Measurements from ENCODE around the gene CTCF.

CTCF gene

GRCh38 chr16:67666559-67667452 lies 104.5 kb downstream of the CTCF start, which contains the start of the genes C16orf86 and ENKD1:
Gene C16orf86 (plus strand): TSS chr16:67666814. CDS start chr16:67666971, 157 bp downstream.
Gene ENKD1 (minus strand): TSS chr16:67666750. CDS start chr16:67666442, 308 bp downstream.
- ATAC-seq: peak; percentile 69 to 74

GRCh38 chr16:67667453-67667816 lies 105.1 kb downstream of the CTCF start:
- no peak for ATAC-seq

DNA sequence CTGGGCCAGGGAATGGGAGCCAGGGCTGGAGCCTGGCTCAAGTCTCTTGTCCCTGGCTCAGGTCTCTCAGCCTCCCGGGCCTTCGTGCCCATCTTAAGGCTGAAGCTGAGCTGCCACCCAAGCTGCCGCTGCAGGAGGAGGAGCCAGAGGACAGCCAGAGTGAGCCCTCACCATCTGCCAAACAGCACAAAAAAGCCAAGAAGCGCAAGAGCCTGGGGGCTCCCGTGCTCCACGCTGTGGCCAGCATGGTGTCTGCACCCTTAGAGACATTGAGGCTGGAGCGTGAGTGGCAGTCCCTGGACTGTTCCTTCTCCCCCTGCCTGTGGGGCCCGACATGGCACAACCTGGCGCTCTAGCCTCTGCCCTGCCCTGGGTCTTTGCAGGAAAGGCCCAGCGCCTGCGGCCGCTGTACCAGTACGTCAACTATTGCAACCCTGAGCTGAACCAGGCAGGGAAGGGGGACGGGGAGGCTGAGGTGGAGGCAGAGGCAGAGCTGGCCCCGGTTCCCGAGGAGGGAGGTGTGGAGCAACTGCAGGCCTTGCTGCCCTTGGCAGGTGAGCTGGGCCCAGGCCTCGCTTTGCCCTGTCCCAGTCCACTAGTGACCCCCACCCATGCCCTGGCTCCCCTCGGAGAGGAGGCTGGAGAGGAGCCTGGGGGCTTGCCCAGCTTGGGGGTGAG lies 105.6 kb downstream of the CTCF start:
- peak; percentile 89 to 91 for ATAC-seq

DNA sequence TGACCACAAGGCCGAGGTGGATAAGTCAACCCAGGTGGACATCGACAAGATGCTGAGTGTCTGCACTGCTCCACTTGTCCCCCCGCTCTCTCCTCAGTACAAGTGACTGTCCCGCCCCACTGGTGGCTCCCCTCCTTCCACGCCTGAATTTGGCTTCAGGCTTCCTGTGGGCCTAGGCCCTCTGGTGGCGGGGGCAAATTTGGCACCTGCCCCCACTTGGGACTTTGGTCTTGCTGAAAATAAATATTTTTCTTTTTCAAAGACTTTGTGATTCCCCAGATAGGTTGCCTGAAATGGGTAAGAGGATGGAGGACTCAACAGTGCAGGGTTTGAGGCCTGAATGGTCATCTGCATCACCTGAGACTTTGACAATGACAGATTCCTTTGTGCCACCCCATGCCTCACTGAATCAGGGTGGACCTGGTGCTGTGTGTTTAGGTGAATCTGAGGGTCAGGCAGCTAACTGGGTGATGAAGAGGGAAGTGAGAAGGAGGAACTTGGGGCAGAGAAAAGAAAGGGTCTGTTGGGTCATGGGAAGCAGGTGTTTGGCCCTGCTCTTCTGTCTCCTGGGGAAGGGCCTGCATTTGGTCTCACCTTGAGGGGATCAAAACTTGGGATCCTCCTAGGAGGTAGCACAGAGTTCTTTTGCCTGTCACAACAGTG lies 106.3 kb downstream of the CTCF start:
- ATAC-seq: no peak

- ATAC-seq: no peak
Observed at GRCh38 chr16:67669499-67670101, 107.3 kb downstream of the CTCF start.

DNA sequence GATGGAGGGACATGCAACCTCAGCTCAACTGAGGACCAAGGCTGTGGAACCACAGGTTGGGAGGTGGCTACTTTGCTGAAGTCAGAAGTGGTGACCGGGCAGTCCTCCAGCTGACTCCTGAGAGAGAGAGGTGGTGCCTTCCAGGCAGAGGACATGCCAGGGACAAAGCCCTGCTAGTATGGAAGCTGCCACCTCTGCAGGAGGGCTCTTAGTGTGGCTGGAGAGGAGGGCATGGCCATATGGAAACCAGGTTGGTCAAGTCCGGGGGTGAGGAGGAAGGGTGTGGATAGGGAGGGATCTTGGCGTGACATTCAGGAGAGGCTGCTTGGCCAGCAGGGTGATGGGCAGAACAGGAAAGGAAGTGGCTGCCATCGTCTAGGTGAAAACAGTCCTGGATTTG lies 110.0 kb downstream of the CTCF start:
- no peak for ATAC-seq

DNA sequence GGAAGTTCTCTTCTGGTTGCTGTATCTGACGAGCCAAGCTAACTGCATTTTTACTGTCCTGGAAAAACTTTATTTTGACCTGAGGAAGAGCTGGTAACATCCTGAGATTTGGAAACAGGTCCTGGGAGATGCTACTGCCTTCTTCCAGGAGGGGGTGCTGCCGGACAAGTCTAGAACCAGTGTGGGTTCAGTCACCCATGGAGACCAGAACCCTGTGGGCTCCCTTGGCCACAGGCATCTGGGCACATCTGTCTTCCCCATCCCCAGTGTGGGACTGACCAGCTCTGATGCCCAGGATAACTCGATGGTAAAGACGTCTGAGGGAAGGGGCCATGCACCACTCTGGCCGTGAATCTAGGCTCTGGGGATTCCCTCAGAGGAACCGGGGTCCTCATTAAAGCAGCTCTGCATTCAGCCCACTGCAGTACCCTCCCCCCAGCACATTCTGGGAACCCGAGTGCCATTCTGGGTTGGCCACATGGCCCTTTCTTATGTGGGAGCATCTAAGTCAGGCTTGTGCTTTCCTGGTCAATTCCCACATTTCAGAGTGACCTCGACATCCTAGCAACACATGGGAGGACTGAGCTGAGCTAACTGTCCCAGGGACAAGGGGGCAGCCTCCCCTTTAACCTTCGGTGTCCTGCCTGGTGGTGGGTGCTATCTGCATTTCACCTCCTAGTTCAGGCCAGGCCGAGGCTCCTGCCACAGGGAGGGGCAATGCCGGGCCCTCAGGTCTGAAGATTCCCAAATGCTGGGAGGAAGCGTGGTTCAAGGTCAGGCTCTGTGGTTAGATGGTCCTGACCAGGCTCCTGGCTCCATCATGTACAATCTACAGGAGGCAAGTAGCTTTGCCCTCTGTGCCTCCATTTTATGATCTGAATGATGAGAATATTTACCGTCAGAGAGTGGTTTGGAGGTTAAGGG lies 110.7 kb downstream of the CTCF start:
- ATAC-seq: peak in 1 of 2 donors; percentile 16

- ATAC-seq: no peak
Observed at GRCh38 chr16:67673712-67674580, 111.6 kb downstream of the CTCF start.

GRCh38 chr16:67674851-67675578 lies 112.7 kb downstream of the CTCF start:
- no peak for ATAC-seq

GRCh38 chr16:67675579-67675935 lies 113.2 kb downstream of the CTCF start:
- ATAC-seq: no peak

DNA sequence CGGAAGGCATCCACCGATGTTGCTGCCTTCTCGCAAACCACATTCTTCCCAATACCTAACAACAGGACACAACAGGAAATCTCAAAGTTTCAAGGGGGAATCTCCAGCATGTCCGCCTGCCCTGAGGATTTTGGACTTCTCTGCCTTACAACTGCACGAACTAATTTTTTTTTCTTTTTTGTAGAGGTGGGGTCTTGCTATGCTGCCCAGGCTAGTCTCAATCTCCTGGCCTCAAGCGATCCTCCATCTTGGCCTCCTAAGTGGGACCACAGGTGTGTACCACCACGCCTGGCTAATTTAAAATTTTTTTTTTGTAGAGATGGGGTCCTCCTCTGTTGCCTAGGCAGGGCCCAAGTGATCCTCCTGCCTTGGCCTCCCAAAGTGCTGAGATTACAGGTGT lies 113.7 kb downstream of the CTCF start:
- no peak for ATAC-seq

DNA sequence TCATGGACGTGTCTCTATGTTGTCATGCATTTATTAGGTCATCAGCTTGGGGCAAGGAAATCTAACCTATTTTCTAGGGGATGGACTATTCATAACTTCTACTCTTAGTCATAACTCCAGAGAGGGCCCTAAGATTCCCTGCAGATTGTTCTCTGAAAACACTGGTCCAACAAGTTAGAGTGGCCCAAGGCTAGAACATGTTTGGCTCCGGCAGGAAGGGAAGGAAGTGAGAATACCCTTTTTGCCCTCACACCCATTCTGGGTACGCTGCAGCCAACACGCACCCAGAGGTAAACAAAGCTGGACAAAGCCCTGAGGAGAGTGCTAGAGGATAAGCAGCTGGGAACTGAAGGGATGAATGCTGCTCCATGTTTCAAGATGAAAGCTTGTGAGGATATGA lies 114.2 kb downstream of the CTCF start:
- ATAC-seq: no peak

- no peak for ATAC-seq
Observed at GRCh38 chr16:67676939-67677338, 114.6 kb downstream of the CTCF start.

- no peak for ATAC-seq
Observed at GRCh38 chr16:67677712-67678111, 115.4 kb downstream of the CTCF start.

DNA sequence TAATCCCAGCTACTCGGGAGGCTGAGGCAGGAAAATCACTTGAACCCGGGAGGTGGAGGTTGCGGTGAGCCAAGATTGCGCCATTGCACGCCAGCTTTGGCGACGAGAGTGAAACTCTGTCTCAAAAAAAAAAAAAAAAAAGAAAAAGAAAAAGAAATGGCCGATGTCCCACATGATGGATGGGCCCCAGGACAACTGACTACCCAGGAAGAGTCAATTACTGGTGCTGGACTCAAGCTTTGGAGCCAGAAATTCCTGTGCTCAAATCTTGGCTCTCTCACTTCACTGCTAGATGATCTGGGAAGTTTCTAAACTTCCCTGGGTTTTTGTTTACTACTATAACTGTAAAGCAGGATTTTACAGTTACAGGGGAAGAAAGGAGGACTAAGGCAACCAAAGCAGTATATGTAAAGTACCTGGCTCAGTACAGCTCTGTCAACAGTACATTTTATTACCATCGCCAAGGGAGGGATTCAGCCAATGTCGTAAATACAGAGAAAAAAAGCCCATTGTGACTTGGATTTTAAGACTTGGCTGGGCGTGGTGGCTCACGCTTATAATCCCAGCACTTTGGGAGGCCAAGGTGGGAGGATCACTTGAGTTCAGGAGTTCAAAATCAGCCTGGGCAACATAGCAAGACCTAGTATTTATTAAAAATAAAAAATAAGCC lies 116.2 kb downstream of the CTCF start:
- ATAC-seq: no peak

GRCh38 chr16:67679935-67680897 lies 117.9 kb downstream of the CTCF start:
- ATAC-seq: no peak

GRCh38 chr16:67683767-67684166 lies 121.4 kb downstream of the CTCF start:
- no peak for ATAC-seq

- no peak for ATAC-seq
Observed at GRCh38 chr16:67685388-67686112, 123.2 kb downstream of the CTCF start.

Data from activated CD4-positive, CD25-positive, alpha-beta regulatory T cell treated with anti-CD3 and anti-CD28 coated beads, Interleukin-2, amount 50 U/mL, for 24 hours (primary cell).